NCI-H748 (cell line): Measurements from ENCODE around the gene ARHGAP19.
"Not testable (repeated sequence)": the region's sequence is repeated elsewhere in the genome, so short reads cannot be mapped to it uniquely, and the experiment has no call there.

Experiments used
- DNase-seq: peaks from one replicate; lab custom pipeline; 2025; ENCODE audit not compliant: unreplicated experiment; lab: John Stamatoyannopoulos, UW

ARHGAP19 gene

DNA sequence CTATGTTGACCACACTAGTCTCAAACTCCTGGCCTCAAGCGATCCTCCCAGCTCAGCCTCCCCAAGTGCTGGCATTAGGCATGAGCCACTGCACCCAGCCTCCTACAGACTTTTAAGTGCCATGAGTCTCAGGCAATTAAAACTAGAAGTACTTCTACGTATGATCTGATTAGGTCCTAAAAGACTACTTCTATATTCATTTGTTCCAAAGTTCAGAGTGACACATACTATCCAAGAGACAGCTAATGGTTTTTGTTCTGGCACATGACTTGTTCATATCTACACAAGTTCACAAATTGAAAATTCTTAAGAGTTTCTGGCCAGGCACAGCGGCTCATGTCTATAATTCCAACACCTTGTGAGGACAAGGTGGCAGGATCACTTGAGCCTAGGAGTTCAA is 11.7 kb downstream of the ARHGAP19 start:
- DNase-seq = no peak

DNA sequence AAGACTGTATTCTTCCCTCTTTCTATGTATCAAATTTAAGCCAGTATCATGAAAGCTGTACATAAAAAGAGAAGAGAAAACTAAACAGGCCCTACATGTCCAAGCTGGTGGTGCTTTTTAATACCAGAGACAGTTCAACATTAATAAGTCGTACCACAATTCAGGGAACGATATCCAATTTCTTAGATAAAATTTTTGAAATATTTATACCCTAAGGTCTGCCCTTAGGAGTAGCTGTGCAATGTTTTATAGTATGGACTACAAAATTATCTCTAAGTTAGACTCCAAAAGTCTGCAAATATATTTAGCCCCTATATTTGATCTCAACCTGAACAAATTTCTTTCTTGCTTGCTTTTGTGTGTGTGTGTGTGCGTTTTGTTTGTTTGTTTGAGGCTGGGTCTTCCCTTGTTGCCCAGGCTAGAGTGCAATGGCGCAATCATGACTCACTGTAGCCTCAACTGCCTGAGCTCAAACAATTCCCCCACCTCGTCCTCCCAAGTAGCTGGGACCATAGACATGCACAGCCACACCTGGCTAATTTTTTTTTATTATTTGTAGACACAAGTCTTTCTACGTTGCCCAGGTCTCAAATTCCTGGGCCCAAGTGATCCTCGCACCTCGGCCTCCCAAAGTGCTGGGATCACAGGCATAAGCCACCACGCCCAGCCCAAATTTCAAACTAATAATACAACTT is 13.2 kb downstream of the ARHGAP19 start:
- no peak for DNase-seq

DNA sequence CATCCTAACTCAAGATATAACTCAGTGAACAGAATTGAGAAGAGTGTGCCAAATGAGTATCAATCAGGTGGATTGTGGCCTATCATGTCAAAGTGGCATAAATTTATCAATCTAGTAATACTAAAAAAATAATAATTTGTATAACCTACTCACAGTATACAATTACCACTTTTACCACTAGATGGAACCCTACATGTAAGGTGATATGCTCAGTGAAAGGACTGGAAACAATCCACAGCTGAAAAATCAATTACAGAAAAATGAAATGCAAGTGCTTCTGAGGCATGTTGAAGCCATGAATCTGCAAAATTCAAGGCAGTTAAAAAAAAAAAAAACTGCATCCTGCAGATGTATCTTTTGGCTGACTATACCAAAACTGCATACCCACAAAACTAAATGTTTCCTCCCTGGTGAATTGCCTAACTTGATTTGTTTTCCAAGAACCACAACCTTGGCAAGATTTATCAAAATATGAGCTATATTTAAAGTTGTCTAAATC is 13.9 kb downstream of the ARHGAP19 start:
- DNase-seq = peak; percentile 42

DNA sequence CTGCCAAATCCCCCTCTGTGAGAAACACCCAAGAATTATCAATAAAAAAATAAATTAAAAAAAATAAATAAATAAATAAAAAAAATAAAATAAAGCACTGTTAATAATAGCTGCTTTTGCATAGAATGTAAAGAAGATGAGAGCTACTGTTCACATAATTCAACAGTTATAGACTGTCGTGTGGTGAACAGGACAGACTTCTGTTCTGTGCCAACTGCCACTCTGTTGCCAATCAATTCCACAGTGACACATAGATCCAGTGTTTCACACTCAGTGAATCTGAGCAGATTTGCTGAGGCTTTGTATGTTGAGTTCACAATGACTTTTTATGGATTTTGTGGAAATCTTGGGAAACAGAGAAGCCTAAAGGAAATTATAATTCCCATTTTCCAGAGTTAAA is 14.9 kb downstream of the ARHGAP19 start:
- no peak for DNase-seq

DNA sequence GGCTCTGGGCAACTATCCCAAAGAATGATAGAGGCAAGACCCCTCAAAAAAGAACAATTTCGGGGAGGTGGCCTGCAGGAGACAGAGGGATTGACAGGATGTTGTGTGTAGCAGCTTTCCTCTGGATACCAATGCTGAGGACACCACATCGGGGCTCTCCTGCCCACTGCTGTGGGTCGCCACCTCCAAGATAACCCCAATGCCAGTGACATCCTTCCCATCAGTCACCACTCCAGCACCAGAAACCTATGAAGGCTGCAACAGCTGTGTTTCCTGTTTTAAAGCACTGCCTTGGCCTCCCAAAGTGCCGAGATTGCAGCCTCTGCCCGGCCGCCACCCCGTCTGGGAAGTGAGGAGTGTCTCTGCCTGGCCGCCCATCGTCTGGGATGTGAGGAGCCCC is 17.6 kb downstream of the ARHGAP19 start:
- no peak for DNase-seq

DNA sequence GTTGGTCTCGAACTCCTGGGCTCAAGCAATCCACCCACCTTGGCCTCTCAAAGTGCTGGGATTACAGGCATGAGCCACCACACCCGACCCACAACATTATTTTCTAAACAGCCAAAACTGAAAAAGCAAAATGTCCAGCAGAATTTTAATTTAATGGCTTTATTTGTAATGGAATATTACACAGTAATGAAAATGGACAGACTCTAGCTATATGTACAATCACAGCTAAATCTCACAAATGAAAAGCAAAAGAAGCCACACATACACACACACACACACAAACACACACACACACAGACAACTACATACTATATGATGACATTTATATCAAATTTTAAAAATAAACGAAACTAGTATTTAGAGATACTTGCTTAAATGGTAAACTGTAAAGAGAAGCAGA is 18.7 kb downstream of the ARHGAP19 start:
- no peak for DNase-seq

DNA sequence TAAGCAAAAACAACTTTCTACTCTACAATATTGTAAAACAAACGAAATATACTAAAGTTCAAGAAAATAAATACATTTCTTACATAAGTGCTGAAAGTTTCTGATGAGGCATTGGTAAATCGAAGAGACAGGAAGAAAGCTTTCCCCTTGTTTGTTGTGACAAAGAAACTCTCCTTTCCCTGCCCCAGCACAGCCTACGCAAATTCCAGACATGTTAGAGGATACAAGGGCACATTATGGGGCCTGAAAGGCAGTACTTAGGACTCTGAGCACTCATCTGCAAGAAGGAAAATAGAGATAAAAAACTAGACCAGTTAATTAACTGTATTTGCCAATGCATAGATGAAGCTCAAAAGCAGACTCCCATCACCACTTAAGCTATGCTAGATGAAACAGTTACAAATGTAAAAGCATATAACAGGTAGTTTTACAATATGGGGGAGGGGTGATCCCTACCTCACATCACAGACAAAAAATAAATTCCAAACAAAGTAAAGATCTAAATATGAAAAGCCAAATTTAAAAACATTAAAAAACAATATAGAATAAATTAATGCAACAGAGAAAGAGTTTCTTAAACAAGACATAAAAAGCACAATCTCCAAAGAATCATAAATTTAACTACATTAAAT is 21.8 kb downstream of the ARHGAP19 start:
- no peak for DNase-seq

DNA sequence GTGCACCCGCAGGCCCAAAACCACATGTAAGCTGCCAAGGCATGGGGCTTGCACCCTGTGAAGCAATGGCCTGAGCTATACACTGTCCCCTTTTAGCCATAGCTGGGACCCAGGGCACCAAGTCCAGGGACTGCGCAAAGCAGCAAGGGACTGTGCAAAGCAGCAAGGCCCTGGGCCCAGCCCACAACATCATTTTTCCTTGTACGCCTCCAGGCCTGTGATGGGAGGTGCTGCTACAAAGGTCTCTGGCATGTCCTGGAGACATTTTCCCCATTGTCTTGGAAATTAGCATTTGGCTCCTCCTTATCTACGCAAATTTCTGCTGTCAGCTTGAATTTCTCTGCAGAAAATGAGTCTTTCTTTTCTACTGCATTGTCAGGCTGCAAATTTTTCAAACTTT is 24.8 kb downstream of the ARHGAP19 start:
- no peak for DNase-seq

DNA sequence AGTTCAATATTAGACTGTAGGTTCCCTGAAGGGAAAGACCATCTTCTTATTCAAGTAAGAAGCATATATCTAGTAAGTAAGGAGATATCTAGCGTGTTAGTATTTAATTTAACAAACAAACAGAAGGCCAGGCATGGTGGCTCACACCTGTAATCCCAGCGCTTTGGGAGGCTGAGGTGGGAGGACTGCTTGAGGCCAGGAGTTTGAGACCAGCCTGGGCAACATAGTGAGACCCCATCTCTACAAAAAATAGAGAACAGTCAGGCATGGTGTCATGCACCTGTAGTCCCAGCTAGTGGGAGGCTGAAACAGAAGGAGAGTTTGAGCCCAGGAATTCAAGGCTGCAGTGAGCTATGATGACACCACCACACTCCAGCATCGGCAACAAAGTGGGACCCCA is 27.3 kb downstream of the ARHGAP19 start:
- not testable (repeated sequence) for DNase-seq

DNA sequence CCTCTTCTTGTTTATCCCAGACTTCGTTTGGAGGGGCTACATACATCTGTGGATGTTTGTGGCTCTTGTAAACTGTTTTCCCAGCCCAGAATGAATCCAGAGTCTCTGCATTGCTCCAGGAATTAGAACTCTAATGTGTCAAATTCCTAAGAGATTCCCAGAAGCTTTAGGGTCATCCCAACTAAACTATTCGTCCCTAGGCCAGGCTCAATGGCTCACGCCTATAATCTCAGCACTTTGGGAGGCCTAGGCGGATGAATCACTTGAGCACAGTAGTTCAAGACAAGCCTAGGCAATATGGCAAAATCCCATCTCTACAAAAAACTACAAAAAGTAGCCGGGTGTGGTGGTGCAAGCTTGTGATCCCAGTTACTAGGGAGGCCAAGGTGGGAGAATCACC is 28.5 kb downstream of the ARHGAP19 start:
- no peak for DNase-seq

DNA sequence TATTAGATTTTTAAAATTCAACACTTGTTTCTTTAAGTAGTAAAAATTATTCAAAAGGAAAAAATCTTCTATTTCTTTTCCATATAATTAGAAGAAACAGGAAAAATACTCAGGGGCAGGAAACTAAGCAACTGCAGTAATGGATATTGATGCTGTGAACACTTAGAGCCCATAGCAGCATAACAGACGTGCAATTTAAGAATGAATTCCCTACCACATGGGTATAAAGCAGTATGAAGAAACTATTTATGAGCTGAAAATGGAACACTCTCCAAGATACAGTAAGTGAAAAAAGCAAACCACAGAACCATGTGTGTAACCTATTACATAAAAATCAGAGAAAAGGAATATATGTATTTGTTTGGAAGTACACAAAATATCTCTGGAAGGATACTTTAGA is 30.8 kb downstream of the ARHGAP19 start:
- DNase-seq = no peak

DNA sequence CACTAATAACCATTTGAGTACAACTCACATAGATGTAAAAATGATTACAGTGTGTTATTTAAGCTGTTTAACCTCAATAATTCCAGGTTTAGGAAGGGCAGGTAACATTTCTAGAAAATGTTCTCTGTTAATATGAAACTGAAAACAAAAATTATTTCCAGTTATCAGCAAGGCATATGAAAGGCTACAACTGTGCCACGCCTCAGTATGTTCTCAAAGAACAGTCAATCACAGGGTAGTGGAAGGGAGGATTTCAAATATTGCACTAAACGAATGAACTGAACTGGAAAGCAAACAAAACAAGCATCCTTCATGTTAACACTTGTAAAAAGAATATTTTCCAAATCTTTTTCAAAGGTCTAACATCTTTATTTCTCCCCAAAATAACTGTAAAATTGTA is 31.3 kb downstream of the ARHGAP19 start:
- no peak for DNase-seq

DNA sequence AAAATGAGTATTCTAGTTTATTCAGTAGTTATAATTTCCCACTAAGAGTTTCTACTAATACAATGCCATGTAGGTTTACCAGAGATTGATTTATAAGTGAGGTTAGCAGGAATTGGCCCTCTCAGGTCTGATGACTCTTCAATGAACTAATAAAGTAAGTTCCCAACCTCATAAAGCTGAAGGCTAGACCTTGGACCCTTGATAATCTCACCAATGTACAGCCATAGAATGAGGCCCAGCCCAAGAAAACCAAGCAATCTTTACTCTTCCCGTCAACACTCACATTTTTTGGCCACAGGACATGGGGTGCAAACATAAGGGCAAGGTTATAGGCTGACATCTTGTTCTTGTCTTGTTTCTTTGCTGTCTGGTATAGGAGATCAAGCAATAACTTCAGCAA is 33.3 kb downstream of the ARHGAP19 start:
- no peak for DNase-seq

DNA sequence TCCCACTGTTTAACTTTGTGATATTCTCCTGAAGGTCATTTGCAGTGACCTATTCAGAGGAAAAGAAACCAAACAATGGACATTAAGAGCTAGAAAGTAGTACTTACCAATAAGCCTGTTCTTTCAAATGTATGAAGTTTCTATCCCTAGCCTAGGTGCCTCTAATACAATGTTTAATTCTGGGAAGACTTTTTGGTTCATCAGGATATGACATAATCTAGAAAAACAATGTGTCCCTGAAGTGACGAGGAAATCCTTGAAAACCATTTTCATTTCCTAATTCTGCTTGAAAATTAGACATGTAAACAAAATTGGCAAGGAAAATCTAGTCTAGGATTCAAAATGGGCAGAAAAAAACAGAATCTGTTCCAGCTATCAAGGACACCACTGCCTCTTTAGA is 36.1 kb downstream of the ARHGAP19 start:
- no peak for DNase-seq

DNA sequence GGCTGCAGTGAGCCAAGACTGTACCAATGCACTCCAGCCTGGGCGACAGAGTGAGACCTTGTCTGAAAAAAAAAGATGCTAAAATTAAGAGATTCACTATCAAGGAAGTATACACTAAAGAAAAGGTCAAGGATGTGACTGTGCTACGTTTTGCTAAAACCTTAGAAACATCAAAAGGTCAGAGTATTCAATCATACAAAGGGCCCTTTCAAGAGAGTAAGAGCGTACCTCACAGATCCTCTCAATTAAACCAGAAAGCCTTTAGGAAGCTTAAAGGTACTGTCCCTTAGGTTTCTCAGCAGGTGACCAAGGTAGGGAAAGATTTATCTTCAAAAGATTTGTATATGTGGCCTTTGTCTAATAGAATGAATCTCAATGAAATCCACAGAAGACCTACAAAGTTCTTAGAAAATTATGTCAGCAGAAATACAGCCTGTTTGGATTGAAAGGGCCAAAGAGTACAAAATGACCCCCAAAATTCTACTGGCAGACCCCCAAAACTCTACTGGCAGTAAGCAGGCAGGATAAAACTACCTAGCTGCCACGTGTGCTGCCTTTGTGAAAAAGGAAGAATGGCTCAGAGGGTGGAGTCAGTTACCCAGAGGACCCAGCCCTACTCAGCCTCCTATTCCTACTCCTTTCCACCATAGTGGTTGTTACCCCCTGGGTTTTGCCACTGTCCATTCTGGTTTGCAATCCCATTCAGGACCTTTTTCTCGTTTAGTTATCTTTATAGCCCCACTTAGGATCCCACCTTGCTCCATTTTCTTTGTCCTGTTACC is 36.7 kb downstream of the ARHGAP19 start:
- no peak for DNase-seq

DNA sequence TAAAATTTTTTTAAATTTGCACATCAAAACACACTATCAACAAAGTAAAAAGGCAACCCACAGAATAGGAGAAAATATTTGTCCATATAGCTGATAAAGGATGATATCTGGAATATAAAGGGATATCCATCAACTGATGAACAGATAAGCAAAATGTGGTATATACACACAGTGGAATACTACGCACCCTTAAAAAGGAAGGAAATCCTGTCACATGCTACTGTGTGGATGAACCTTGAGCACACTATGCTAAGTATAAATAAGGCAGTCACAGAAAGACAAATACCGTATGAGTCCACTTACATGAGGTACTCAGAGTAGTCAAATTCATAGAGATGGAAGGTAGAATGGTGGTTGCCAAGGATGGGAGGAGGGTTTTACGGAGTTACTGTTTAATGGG is 37.7 kb downstream of the ARHGAP19 start:
- DNase-seq = no peak

DNA sequence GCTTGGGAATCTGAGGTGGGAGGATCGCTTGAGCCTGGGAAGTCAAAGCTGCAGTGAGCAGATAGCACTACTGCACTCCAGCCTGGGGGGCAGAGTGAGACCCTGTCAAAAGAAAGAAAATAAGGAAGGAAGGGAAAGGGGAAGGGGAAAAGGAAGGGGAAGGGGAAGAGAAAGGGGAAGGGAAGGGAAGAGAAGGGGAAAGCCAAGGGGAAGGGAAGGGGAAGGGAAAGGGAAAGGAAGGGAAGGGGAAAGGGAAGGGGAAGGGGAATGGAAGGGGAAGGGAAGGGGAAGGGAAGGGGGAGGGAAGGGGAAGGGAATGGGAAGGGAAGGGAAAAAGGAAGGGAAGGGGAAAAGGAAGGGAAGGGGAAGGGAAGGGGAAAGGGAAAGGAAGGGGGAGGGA is 41.5 kb downstream of the ARHGAP19 start:
- no peak for DNase-seq

DNA sequence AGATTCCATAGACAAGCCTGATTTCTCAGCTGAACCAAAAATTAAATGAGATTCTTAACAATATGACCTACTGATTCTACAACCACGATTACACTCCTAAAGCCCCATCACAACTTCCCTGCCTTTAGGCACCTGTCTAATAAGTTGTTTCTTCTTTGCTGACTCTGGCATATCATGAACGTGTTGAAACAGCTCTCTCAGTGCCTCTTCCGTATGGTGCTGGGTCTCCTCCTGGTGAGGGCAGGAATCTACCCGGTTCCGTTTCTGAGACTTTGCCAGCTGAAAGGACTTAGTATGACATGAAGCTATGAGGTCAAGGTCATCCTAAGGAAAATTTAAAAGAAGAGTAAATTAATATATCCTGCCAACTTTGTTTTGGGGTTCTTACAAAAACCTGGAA is 48.6 kb downstream of the ARHGAP19 start:
- DNase-seq = no peak

DNA sequence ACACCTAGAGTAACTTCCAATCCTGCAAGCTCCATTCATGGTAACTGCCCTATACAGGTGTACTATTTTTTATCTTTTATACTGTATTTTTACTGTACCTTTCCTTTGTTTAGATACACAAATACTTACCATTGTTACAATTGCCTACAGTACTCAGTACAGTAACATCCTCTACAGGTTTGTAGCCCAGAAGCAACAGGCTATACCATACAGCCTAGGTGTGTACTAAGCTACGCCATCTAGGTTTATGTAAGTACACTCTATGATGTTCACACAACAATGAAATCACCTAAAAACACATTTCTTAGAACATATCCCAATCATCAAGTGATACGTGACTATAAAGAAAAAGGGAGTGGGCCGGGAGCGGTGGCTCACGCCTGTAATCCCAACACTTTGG is 53.6 kb downstream of the ARHGAP19 start:
- DNase-seq = no peak

DNA sequence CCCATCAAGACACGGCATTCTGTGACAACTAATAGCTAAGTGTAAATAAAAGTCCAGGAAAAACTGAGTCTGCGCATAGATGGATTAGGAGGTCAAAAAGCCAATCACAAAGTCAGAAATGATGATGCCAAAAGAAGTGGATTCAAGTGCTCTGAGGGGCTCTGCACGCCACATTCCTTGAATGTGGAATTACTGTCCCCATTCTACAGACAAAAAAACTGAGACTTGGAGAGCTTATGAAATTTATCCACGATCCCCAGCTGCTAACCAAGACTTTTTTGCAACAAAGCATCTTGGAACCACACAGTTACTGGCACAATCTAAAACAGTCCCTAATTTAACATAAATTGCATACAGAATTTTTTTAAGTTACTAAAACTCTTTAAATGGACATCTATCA is 57.1 kb downstream of the ARHGAP19 start:
- no peak for DNase-seq

DNA sequence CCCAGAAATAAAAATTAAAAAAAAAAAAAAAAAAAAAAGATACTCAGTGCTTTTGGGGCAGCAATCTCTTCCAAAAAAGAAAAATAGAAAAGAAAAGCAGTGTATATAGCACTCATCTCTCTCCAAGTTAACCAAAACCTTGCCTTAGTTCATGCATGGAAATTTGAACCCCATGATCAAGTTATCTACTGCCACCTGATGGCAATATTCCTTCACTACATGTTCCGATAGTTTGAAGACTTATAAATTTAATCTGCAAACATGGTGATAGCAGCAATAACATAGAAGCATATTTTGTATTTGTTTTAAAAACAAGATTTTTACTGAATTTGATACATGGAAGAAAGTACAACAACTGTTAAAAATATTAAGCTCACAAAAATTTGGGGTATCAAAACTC is 58.0 kb downstream of the ARHGAP19 start:
- peak; percentile 31 for DNase-seq

DNA sequence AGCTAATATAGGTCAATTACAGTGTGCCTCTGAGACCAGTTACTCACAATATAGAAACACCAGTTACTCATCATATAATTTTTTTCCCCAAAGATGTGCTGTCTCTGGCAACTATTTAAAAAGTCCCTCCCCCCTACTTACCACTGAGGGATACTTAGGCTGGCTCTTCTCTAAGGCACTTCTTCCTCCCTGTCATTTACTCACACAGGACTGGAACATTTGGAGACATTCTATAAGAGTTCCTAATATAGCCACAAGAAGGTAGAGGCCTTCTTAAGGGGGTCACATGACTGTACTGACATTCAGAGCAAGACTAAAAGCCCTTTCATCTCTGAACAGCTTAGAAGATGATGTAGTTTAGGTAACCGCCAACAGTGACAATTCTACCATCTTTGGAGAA is 62.3 kb downstream of the ARHGAP19 start:
- DNase-seq = no peak
